Cortex of kidney (tissue), 1 donor: ENCODE data around the gene PATL1.
A peak's percentile ranks its signal among the peaks of the same experiment; 100 is the strongest.
"Not testable (repeated sequence)": the region's sequence is repeated elsewhere in the genome, so short reads cannot be mapped to it uniquely, and the experiment has no call there.

ENCODE experiments used
- DNase-seq: peaks from one replicate; lab custom pipeline; 2025; lab: John Stamatoyannopoulos, UW

PATL1 gene

GRCh38 chr11:59673291-59673690 is 4.5 kb upstream of the PATL1 start:
- no peak for DNase-seq

- no peak for DNase-seq
Measured at GRCh38 chr11:59671471-59671870, 2.6 kb upstream of the PATL1 start.

DNA sequence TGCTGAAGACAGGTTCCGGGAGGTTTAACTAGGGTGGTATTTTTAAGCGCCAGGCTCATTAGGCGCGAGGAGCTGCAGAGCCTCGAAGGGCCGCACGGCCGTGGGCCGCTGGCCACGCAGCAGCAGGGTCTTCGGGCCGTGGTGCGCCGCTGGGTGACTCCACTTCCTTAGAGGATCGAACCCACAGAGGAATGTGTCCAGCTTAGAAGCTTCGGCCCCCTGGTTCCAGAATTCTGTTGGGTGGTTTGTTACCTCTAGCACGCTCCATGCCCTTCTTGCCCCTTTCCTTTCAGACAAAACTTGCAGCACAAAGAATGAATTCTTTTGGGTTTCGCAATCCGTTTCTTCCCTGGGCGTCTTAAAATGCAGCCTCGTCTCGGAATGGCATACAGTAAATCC is 773 bp upstream of the PATL1 start:
- DNase-seq = no peak

DNA sequence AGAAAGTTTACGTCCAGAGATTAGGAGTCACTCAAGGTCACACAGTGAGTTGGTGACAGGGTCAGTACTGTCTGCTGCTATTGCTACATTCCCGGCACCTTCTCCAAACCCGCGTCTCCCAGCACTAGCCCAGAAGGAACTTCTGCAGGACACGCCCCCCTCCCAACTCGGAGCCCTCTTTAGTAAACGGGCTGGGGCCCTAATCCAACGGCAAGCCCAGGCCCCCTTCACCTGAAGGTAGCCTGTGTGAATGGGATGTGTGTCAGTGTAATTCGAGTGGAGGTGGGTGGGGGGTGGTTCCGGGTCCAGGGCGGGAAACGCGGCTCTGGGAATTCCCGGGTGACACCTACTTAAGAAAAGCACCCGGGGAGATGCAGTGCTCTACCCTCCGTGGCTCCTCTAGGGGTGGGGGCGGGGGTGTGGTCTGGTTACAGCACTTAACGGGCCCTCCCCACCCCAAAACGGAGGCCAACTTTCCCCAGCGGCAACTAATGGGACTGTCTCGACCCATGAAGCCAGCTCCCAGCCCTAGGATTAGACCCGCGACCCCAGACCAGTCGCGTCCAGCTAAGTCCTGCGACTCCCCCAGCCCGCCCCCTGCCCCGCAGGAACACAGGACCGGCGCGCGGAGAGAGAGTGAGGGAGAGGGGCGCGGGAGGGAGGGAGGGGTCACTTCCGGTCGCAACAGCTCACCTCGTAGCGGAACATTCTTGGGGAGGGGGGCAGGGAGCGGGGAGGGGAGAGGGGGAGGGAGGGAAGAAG is 468 bp downstream of the PATL1 start:
- DNase-seq = no peak

- no peak for DNase-seq
Measured at GRCh38 chr11:59667812-59668187, 1.0 kb downstream of the PATL1 start.

DNA sequence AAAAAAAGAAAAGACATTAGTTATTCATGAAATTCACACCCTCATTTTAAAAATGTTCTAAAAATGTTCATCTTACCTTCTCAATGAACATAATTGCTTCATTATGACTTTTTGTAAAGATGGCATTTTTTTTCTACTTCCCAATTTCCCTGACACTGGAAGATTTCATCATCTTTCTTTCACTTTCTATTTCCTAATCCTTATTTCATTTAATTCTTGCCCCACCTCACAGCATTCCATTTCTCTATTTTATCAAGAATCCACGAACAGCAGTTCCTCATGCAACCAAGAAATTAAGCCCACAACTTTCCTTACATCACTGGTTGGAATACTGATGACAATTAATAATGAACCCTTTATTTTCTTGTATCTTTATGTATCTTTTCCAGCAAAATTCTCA is 1.9 kb downstream of the PATL1 start:
- DNase-seq = no peak

DNA sequence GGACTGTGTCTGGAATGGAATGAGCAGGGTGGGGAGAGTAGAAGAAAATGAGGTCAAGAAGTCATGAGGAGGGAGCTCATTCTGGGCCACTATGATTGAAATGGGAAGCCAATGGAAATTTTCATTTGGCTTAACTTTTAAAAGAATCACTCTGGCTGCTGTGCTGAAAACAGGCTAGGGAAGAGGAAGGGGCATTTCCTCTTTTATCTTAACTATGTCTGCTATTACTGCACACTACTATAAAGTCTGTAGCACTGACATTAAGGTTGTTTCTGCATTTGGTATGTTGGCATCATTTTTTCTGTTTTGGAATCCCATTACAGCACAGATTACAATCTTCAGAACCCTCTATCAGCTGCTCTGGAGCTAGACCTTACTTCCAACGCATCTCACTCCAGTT is 8.2 kb downstream of the PATL1 start:
- no peak for DNase-seq

DNA sequence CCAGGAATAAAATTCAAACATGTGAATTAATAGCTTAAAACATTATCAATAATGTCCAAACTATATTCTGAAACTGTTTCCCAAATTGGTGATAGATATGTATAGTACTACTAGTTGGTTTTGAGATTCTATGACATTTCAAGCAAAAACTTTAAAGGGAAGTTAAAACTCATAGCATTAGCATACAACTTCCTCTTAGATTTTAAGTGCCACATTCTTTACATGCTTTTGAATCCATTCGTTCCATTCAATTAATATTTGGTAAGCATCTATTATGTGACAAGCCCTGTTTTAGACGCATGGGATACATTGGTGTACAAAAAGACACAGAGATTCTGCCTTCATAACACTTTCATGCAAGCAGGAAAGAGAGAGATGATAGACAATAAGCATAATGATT is 8.9 kb downstream of the PATL1 start:
- no peak for DNase-seq

GRCh38 chr11:59658036-59658435 is 10.8 kb downstream of the PATL1 start:
- no peak for DNase-seq

DNA sequence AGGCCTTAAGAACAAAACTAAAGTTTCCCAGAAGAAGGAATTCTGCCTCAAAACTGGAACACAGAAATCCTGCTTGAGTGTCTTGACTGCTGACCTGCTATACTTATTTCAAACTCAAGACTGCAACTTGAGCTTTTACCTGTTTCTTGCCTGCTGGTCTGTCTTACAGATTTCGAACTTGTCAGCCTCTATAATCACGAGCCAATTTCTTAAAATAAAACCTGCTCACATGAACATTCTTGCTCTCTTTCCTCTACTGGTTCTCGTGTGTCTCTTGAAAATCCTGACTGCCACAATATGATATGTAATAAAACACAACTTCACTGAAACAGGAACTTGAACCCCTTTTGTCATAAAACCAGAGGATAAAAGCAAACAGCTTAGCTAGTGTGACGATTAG is 13.9 kb downstream of the PATL1 start:
- no peak for DNase-seq

GRCh38 chr11:59647245-59647980 is 21.4 kb downstream of the PATL1 start:
- DNase-seq = no peak

GRCh38 chr11:59644528-59644927 is 24.3 kb downstream of the PATL1 start:
- DNase-seq = no peak

GRCh38 chr11:59643390-59643789 is 25.4 kb downstream of the PATL1 start:
- no peak for DNase-seq

DNA sequence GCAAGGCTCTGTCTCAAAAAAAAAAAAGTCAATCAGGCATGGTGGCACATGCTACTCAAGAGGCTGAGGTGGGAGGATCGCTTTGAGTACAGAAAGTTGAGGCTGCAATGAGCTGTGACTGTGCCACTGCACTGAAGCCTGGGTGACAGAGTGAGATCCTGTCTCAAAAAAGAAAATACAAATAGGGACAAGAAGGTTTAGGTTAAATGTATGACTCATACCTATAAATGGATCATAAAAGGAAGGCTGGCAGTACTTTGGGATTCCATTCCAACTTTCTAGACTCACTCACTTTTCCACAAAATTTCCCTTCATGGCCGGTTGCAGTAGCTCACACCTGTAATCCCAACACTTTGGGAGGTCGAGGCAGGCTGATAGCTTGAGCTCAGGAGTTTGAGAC is 27.7 kb downstream of the PATL1 start:
- DNase-seq = no peak

GRCh38 chr11:59630493-59630892 is 38.3 kb downstream of the PATL1 start:
- no peak for DNase-seq

DNA sequence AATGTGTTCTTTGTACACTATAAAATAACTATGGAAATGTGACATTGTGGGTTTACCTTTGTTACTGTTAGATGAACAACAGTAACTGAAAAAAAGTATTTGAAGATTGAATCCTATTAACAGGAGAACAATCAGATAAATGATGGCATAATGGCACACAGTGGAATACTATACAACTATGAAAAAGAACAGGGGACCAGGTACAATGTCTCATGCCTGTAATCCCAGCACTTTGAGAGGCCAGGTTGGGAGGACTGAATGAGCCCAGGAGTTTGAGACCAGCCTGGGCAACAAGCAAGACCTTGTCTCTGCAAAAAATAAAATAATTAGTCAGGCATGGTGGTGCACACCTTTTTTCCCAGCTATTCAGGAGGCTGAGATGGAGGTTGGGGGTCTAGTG is 38.8 kb downstream of the PATL1 start:
- no peak for DNase-seq

DNA sequence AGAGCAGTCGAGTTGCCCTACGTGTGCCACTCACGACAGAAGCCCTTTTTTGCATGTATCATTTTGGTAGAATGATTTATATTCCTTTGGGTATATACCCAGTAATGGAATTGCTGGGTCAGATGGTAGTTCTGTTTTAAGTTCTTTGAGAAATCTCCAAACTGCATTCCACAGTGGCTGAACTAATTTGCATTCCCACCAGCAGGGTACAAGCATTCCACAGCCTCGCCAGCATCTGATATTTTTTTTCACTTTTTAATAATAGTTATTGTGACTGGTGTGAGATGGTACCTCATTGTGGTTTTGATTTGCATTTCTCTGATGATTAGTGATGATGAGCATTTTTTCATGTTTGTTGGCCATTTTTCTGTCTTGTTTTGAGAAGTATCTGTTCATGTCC is 41.9 kb downstream of the PATL1 start:
- not testable (repeated sequence) for DNase-seq

- DNase-seq = no peak
Measured at GRCh38 chr11:59625703-59626102, 43.1 kb downstream of the PATL1 start.

GRCh38 chr11:59617876-59618275 is 51.0 kb downstream of the PATL1 start:
- DNase-seq = no peak

GRCh38 chr11:59616396-59616982 is 52.3 kb downstream of the PATL1 start:
- no peak for DNase-seq

- peak; percentile 65 for DNase-seq
Measured at GRCh38 chr11:59615637-59616395, 53.0 kb downstream of the PATL1 start, which contains the start of gene OSBP. Gene OSBP, minus strand, starts transcription at chr11:59615774. Its CDS starts 110 bp downstream, at chr11:59615664.

- DNase-seq = no peak
Measured at GRCh38 chr11:59615120-59615636, 53.7 kb downstream of the PATL1 start.
